Neural cell (in vitro differentiated cells): Measurements from ENCODE around the gene TRMO.

Experiments used
- CTCF ChIP-seq: fragments of 450-650 bp; IDR thresholded peaks from 2 replicates; pipeline ENCODE4 v1.5.1; 2014; ENCODE audit warnings: antibody characterized with exemption, mild to moderate bottlenecking, moderate library complexity; ENCODE audit not compliant: poor library complexity, severe bottlenecking
- EP300 ChIP-seq: fragments of 450-650 bp; conservative IDR thresholded peaks from 2 replicates; pipeline ENCODE4 v1.6.1; 2014; ENCODE audit warnings: antibody characterized with exemption, mild to moderate bottlenecking, moderate library complexity; ENCODE audit not compliant: poor library complexity, severe bottlenecking
- EZH2 ChIP-seq: fragments of 200-600, 300-800 bp; shearing (Covaris generic), sonication (generic); IDR thresholded peaks from 2 replicates; pipeline ENCODE4 v1.6.1; 2014; ENCODE audit warnings: antibody characterized with exemption, low read length, borderline replicate concordance, mild to moderate bottlenecking; ENCODE audit not compliant: insufficient read depth, poor library complexity, severe bottlenecking
- POLR2AphosphoS5 ChIP-seq: IDR thresholded peaks from 2 replicates; pipeline ENCODE4 v1.6.1; 2012
- RAD21 ChIP-seq: fragments of 450-650 bp; conservative IDR thresholded peaks from 2 replicates; pipeline ENCODE4 v1.6.1; 2014; ENCODE audit warnings: antibody characterized with exemption, mild to moderate bottlenecking, moderate library complexity
- REST ChIP-seq: IDR thresholded peaks from 2 replicates; pipeline ENCODE4 v1.6.1; 2012; ENCODE audit warnings: borderline replicate concordance
- SMC3 ChIP-seq: fragments of 450-650 bp; conservative IDR thresholded peaks from 2 replicates; pipeline ENCODE4 v1.6.1; 2014; ENCODE audit warnings: antibody characterized with exemption, mild to moderate bottlenecking, moderate library complexity; ENCODE audit not compliant: poor library complexity
- TAF1 ChIP-seq: IDR thresholded peaks from 2 replicates; pipeline ENCODE4 v1.6.1; 2012; ENCODE audit warnings: low read depth

GRCh38 chr9:97961361-97961760 lies 39.1 kb upstream of the TRMO start:
- TF ChIP-seq CTCF (no peak), EP300 (no peak), EZH2 (no peak), RAD21 (no peak), TAF1 (no peak), SMC3 (no peak), REST (no peak), POLR2AphosphoS5 (no peak)
